GM12801 (cell line): Measurements from ENCODE around the gene LINC00237.

Experiments used
- CTCF ChIP-seq: IDR thresholded peaks from one replicate; pipeline ENCODE4 v1.5.1; 2011; ENCODE audit warnings: control low read depth; ENCODE audit not compliant: insufficient read length; ENCODE audit errors: extremely low read depth

LINC00237 gene

DNA sequence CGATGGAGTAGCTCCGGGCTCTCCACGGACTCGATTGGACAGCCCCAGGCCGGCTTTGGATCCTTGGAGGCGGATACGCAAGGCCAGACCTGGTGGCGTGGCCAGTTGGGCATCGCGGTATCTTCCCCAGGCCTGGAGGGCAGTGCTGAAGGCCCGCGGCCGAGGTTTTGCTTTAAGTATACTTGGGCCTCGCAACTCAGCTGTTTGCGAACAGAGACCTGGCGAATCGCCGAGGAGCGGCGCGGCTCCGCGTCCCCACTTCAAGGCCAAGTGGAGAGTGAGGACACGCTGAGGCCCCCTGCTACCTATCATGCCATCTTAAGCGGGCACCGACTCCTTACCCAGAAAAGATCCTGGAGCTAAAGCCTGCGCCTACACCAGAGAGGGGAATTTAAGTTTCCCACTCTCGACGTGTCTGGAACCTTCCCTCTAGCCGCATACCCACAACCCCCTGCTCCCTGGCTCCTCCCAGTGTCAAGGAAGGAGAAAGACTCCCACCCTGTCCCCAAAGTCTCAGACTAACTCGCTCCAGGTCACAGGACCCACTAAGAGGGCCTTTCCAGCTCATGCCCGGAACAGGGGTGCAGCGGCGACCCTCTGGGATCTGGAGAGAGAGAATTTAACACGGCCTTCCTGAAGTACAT is 4.1 kb downstream of the LINC00237 start:
- TF ChIP-seq CTCF, result no peak

GRCh38 chr20:21101453-21101931 is 4.7 kb downstream of the LINC00237 start:
- TF ChIP-seq CTCF, result no peak

- no peak for TF ChIP-seq CTCF
These were observed 5.3 kb downstream of the LINC00237 start for GRCh38 chr20:21100578-21101452.

DNA sequence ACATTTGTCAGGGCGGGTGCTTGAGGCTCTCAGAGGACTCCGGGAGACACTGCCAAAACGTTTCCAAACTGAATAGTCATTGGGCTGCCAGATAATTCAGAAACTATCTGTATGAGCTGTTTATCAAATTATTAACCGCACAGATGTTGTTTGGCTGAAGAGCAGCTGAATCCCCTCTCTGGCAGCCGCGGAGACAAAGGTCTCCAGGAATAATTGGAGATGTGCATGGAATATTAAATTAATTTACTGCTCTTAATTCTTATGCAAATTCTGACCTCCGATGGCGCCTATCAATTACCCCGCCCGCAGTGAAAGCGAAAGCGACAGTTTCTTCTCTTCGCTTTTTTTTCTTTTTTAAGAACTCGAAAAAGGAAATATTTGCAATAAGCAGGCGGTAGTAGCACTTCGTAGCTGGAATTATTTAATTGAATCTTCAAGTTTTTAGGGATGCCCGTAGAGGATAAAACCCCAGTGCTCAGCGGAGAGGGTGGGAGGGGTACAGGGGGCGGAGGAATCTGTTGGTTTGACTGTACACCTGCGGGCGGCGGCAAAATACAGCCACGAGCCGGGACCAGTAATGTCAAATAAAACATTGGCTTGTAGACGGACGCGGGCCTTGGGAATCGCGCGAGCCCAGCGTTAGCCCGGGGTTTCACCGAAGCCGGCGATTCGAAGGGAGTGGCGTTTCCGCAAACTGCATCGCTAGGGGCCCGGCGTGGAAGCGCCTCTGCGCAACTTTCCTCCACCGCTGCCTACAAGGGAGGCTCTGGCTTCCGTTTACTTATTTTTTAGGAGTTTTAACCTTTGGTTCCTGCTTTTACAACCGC is 6.2 kb downstream of the LINC00237 start:
- no peak for TF ChIP-seq CTCF

- no peak for TF ChIP-seq CTCF
These were observed 9.7 kb downstream of the LINC00237 start for GRCh38 chr20:21096321-21097043.

DNA sequence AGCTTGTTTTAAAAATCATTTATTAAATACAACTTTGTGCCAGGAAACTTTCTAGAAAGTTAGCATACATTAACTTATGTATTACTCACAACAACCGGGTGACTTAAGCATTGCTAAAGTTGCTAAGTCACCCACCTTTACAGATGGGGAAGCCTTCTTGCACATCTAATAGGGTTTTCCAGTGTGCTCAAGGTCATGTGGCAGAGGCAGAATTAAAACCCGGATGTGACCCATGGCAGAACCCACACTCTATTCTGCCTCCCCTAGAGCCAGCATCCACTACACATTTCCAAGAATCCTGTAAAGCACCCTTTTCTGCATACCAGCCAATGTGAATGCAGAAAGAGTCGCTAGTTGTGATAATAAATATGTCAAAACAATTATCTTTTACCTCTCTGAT is 13.4 kb downstream of the LINC00237 start:
- TF ChIP-seq CTCF, result no peak
